ENCODE measurements around the gene LCORL. TPM values are rescaled to one million over a fixed set of nuclear protein-coding genes. Genes with fewer than 3 reads are reported as not detected.
A peak's percentile ranks its signal among the peaks of the same experiment; 100 is the strongest.

Gene LCORL
- total RNA-seq, 2 donors from 2014 or later = 16.5 to 20.7 TPM

GRCh38 chr4:18025288-18025687 lies 3.7 kb upstream of the LCORL start:
- Histone ChIP-seq H3K9ac (ENCODE audit: low read depth in 2 of 2, low read length in 2 of 2) (no peak overlapping the region), H3K4me1 (no peaks in the 10 kb centered on the region), H3K27me3 (no peaks in the 10 kb centered on the region), H3K36me3 (no peaks in the 10 kb centered on the region), H3K4me3 (no peak overlapping the region), H3K9me3 (no peaks in the 10 kb centered on the region), H3K27ac (no peak overlapping the region)
- intact Hi-C loops (cut with DNase I) = no loop called here
- DNase-seq = no peak
- TF ChIP-seq CTCF (IDR thresholded peaks at IDR 0.05) = no peak

GRCh38 chr4:18022572-18023050 lies 1.1 kb upstream of the LCORL start:
- peaks cover 9% of the 10 kb centered on the region for H3K4me1 ChIP-seq
- intact Hi-C loops (cut with DNase I) = loop anchor here (5.0 kb wide), 1 partner anchor 210 kb away; the partner anchor contains the start of genes DCAF16 and NCAPG
- no peak for DNase-seq

GRCh38 chr4:18021470-18021719 lies 160 bp downstream of the LCORL start:
- H3K9me3 ChIP-seq = no peaks in the 10 kb centered on the region
- no peak for DNase-seq
- peak overlapping the region; percentile 75 to 92 for H3K9ac ChIP-seq (ENCODE audit: low read depth in 2 of 2, low read length in 2 of 2)
- TF ChIP-seq CTCF (IDR thresholded peaks at IDR 0.05) = no peak
- intact Hi-C loops (cut with DNase I) = loop anchor here (5.0 kb wide), 1 partner anchor 209 kb away; the partner anchor contains the start of genes DCAF16 and NCAPG
- H3K27me3 ChIP-seq = no peaks in the 10 kb centered on the region
- peak overlapping the region; percentile 98 for H3K27ac ChIP-seq
- H3K4me1 ChIP-seq = peaks cover 9% of the 10 kb centered on the region
- no peaks in the 10 kb centered on the region for H3K36me3 ChIP-seq
- H3K4me3 ChIP-seq = peak overlapping the region; percentile 93

More at GRCh38 chr4:18022572-18023050, 1.1 kb upstream of the LCORL start:
- Histone ChIP-seq H3K4me3 (peak overlapping the region; percentile 93), H3K9me3 (no peaks in the 10 kb centered on the region), H3K27ac (peak overlapping the region; percentile 98), H3K27me3 (no peaks in the 10 kb centered on the region), H3K9ac (ENCODE audit: low read depth in 2 of 2, low read length in 2 of 2) (peak overlapping the region; percentile 64 to 75), H3K36me3 (no peaks in the 10 kb centered on the region)
- TF ChIP-seq CTCF (IDR thresholded peaks at IDR 0.05) = no peak

GRCh38 chr4:18020671-18021469 lies 685 bp downstream of the LCORL start:
- intact Hi-C loops (cut with DNase I) = loop anchor here (5.0 kb wide), 1 partner anchor 209 kb away; the partner anchor contains the start of genes DCAF16 and NCAPG
- Histone ChIP-seq H3K4me3 (peak overlapping the region; percentile 93), H3K9me3 (no peaks in the 10 kb centered on the region), H3K27me3 (no peaks in the 10 kb centered on the region), H3K4me1 (peaks cover 9% of the 10 kb centered on the region), H3K27ac (peak overlapping the region; percentile 98), H3K36me3 (no peaks in the 10 kb centered on the region), H3K9ac (ENCODE audit: low read depth in 2 of 2, low read length in 2 of 2) (peak overlapping the region; percentile 75 to 92)
- DNase-seq = peak; percentile 73
- TF ChIP-seq CTCF (IDR thresholded peaks at IDR 0.05) = no peak

GRCh38 chr4:18020145-18020670 lies 1.3 kb downstream of the LCORL start:
- H3K4me1 ChIP-seq = peaks cover 9% of the 10 kb centered on the region
- TF ChIP-seq CTCF (IDR thresholded peaks at IDR 0.05) = no peak
- H3K9me3 ChIP-seq = no peaks in the 10 kb centered on the region
- H3K36me3 ChIP-seq = no peaks in the 10 kb centered on the region
- intact Hi-C loops (cut with DNase I) = loop anchor here (5.0 kb wide), 1 partner anchor 208 kb away; the partner anchor contains the start of genes DCAF16 and NCAPG
- no peaks in the 10 kb centered on the region for H3K27me3 ChIP-seq
- H3K9ac ChIP-seq (ENCODE audit: low read depth in 2 of 2, low read length in 2 of 2) = peak overlapping the region; percentile 51 to 75
- peak overlapping the region; percentile 93 for H3K4me3 ChIP-seq
- peak overlapping the region; percentile 98 for H3K27ac ChIP-seq
- DNase-seq = peak; percentile 51

All from colonic mucosa (tissue), 4 donors.